Stimulated activated CD4-positive, alpha-beta T cell treated with anti-CD3 and anti-CD28 coated beads, Interleukin-4, amount 100 ng/mL, for 24 hours (primary cell): ENCODE results near the gene FLRT3.

ENCODE experiments used
- DNase-seq: peaks from one replicate; pipeline ENCODE4 v3.0.0-alpha.2; 2020

Gene FLRT3

GRCh38 chr20:14337400-14338171 is at the start of gene FLRT3:
TSS of gene FLRT3 (minus strand) at chr20:14337612. CDS start at chr20:14327506, 10,106 bp downstream.
- DNase-seq = no peak

GRCh38 chr20:14386726-14387125 is 49.3 kb upstream of the FLRT3 start:
- DNase-seq = no peak

GRCh38 chr20:14385176-14385740 is 47.8 kb upstream of the FLRT3 start:
- DNase-seq = no peak

- no peak for DNase-seq
Measured at GRCh38 chr20:14384416-14385175, 47.2 kb upstream of the FLRT3 start.

- no peak for DNase-seq
Measured at GRCh38 chr20:14383335-14383734, 45.9 kb upstream of the FLRT3 start.

- DNase-seq = no peak
Measured at GRCh38 chr20:14378326-14378725, 40.9 kb upstream of the FLRT3 start.

- DNase-seq = no peak
Measured at GRCh38 chr20:14375416-14375985, 38.1 kb upstream of the FLRT3 start.

GRCh38 chr20:14374196-14374595 is 36.8 kb upstream of the FLRT3 start:
- no peak for DNase-seq

- DNase-seq = no peak
Measured at GRCh38 chr20:14361509-14362345, 24.3 kb upstream of the FLRT3 start.

- DNase-seq = no peak
Measured at GRCh38 chr20:14360416-14360815, 23.0 kb upstream of the FLRT3 start.

- DNase-seq = no peak
Measured at GRCh38 chr20:14355791-14356190, 18.4 kb upstream of the FLRT3 start.

- DNase-seq = no peak
Measured at GRCh38 chr20:14344746-14345145, 7.3 kb upstream of the FLRT3 start.

- DNase-seq = no peak
Measured at GRCh38 chr20:14343491-14344065, 6.2 kb upstream of the FLRT3 start.

GRCh38 chr20:14342918-14343317 is 5.5 kb upstream of the FLRT3 start:
- no peak for DNase-seq

- no peak for DNase-seq
Measured at GRCh38 chr20:14341801-14342200, 4.4 kb upstream of the FLRT3 start.

- no peak for DNase-seq
Measured at GRCh38 chr20:14336686-14337085, 726 bp downstream of the FLRT3 start.

- no peak for DNase-seq
Measured at GRCh38 chr20:14335052-14335451, 2.4 kb downstream of the FLRT3 start.

- DNase-seq = no peak
Measured at GRCh38 chr20:14334306-14334930, 3.0 kb downstream of the FLRT3 start.

GRCh38 chr20:14333721-14334120 is 3.7 kb downstream of the FLRT3 start:
- no peak for DNase-seq

- no peak for DNase-seq
Measured at GRCh38 chr20:14332866-14333265, 4.5 kb downstream of the FLRT3 start.

- DNase-seq = no peak
Measured at GRCh38 chr20:14331646-14332045, 5.8 kb downstream of the FLRT3 start.

- DNase-seq = no peak
Measured at GRCh38 chr20:14319704-14320103, 17.7 kb downstream of the FLRT3 start.
